ENCODE data around the gene UXS1.
"Not testable (repeated sequence)": the region's sequence is repeated elsewhere in the genome, so short reads cannot be mapped to it uniquely, and the experiment has no call there.

The UXS1 gene

GRCh38 chr2:106138543-106139237, 55.4 kb downstream of the UXS1 start:
- no peaks in the 10 kb centered on the region for H3K27me3 ChIP-seq (ENCODE audit: insufficient read depth, low read length, poor library complexity, severe bottlenecking)
- H3K4me2 ChIP-seq (ENCODE audit: low read depth, low read length, poor library complexity, severe bottlenecking) = peak overlapping the region; percentile 15
- no peaks in the 10 kb centered on the region for H3F3A ChIP-seq (ENCODE audit: low read depth)
- TF ChIP-seq CTCF (conservative IDR thresholded peaks at IDR 0.05; ENCODE audit: low read length) = no peak
- TF ChIP-seq EZH2phosphoT487 (IDR thresholded peaks at IDR 0.05; ENCODE audit: borderline replicate concordance) = no peak
- H3K9me2 ChIP-seq (replicated peaks; ENCODE audit: low read depth, low read length) = no peaks in the 10 kb centered on the region
- peaks cover 23% of the 10 kb centered on the region; the same call in 1 of the 2 replicates for H3K36me3 ChIP-seq (ENCODE audit: insufficient read depth, low read length)
- no peak overlapping the region for H3K4me3 ChIP-seq (ENCODE audit: low read length, poor library complexity, severe bottlenecking)
- H3K4me1 ChIP-seq (ENCODE audit: insufficient read depth, low read length, poor library complexity, severe bottlenecking) = peaks cover 26% of the 10 kb centered on the region
- H3K9me3 ChIP-seq (ENCODE audit: insufficient read depth, low read depth, low read length) = no peaks in the 10 kb centered on the region
- no peak overlapping the region for H3K9ac ChIP-seq (ENCODE audit: low read depth, low read length, poor library complexity, severe bottlenecking)
- peaks cover 47% of the 10 kb centered on the region for H3K79me2 ChIP-seq (ENCODE audit: insufficient read depth, low read length)
- peaks cover 3% of the 10 kb centered on the region for H4K20me1 ChIP-seq (ENCODE audit: insufficient read depth, low read length, poor library complexity, severe bottlenecking)
- no peak overlapping the region for H2AFZ ChIP-seq (ENCODE audit: low read length)

- H3K9me3 ChIP-seq (ENCODE audit: insufficient read depth, low read depth, low read length) = no peaks in the 10 kb centered on the region
- no peak overlapping the region for H3K4me3 ChIP-seq (ENCODE audit: low read length, poor library complexity, severe bottlenecking)
- H3F3A ChIP-seq (ENCODE audit: low read depth) = no peaks in the 10 kb centered on the region
- peaks cover 19% of the 10 kb centered on the region; the same call in 1 of the 2 replicates for H3K36me3 ChIP-seq (ENCODE audit: insufficient read depth, low read length)
- H3K27me3 ChIP-seq (ENCODE audit: insufficient read depth, low read length, poor library complexity, severe bottlenecking) = no peaks in the 10 kb centered on the region
- no peaks in the 10 kb centered on the region for H3K9me2 ChIP-seq (replicated peaks; ENCODE audit: low read depth, low read length)
- H3K4me2 ChIP-seq (ENCODE audit: low read depth, low read length, poor library complexity, severe bottlenecking) = no peak overlapping the region
- TF ChIP-seq EZH2phosphoT487 (IDR thresholded peaks at IDR 0.05; ENCODE audit: borderline replicate concordance) = no peak
- TF ChIP-seq CTCF (conservative IDR thresholded peaks at IDR 0.05; ENCODE audit: low read length) = no peak
- peaks cover 43% of the 10 kb centered on the region for H3K79me2 ChIP-seq (ENCODE audit: insufficient read depth, low read length)
- H3K4me1 ChIP-seq (ENCODE audit: insufficient read depth, low read length, poor library complexity, severe bottlenecking) = peaks cover 26% of the 10 kb centered on the region
- H4K20me1 ChIP-seq (ENCODE audit: insufficient read depth, low read length, poor library complexity, severe bottlenecking) = peaks cover 3% of the 10 kb centered on the region
- no peak overlapping the region for H3K9ac ChIP-seq (ENCODE audit: low read depth, low read length, poor library complexity, severe bottlenecking)
- H2AFZ ChIP-seq (ENCODE audit: low read length) = no peak overlapping the region
Observed at GRCh38 chr2:106137731-106138521, 56.2 kb downstream of the UXS1 start.

GRCh38 chr2:106131192-106131591, 62.9 kb downstream of the UXS1 start:
- H3K4me1 ChIP-seq (ENCODE audit: insufficient read depth, low read length, poor library complexity, severe bottlenecking); H3F3A ChIP-seq (ENCODE audit: low read depth); H4K20me1 ChIP-seq (ENCODE audit: insufficient read depth, low read length, poor library complexity, severe bottlenecking); H3K4me3 ChIP-seq (ENCODE audit: low read length, poor library complexity, severe bottlenecking); H3K9ac ChIP-seq (ENCODE audit: low read depth, low read length, poor library complexity, severe bottlenecking); H3K9me3 ChIP-seq (ENCODE audit: insufficient read depth, low read depth, low read length); H2AFZ ChIP-seq (ENCODE audit: low read length); H3K9me2 ChIP-seq (replicated peaks; ENCODE audit: low read depth, low read length); H3K4me2 ChIP-seq (ENCODE audit: low read depth, low read length, poor library complexity, severe bottlenecking); H3K27me3 ChIP-seq (ENCODE audit: insufficient read depth, low read length, poor library complexity, severe bottlenecking): not testable (repeated sequence)
- Histone ChIP-seq H3K79me2 (ENCODE audit: insufficient read depth, low read length) (peaks cover 29% of the 10 kb centered on the region), H3K36me3 (ENCODE audit: insufficient read depth, low read length) (peaks cover 40% of the 10 kb centered on the region; the same call in 1 of the 2 replicates)

All from Loucy (cell line).